ENCODE data around the gene SPATA2L.
"Not testable (repeated sequence)": the region's sequence is repeated elsewhere in the genome, so short reads cannot be mapped to it uniquely, and the experiment has no call there.

SPATA2L gene

GRCh38 chr16:89690392-89690901 is 11.1 kb downstream of the SPATA2L start:
- DNase-seq (ENCODE audit: low read depth, low spot score) = no peak
- H3K4me3 ChIP-seq (ENCODE audit: low read depth, low read length) = no peak overlapping the region
- no peak for TF ChIP-seq CTCF (IDR thresholded peaks at IDR 0.05; ENCODE audit: low read depth, low read length)
- in situ Hi-C loops (cut with HindIII; ENCODE audit: low sequenced_read_pairs) = no loop called here

DNA sequence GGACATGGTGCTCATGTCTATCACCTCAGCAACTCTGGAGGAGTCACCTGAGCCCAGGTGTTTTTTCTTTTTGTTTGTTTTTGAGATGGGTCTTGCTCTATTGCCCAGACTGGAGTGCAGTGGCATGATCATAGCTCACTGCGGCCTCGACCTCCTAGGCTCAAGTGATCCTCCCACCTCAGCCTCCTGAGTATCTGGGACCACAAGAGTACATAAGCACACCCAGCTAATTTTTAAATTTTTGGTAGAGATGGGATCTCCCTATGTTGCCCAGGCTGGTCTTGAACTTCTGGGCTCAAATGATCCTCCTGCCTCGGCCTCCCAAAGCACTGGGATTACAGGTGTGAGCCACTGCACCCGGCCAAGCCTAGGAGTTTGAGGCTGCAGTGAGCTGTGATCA is 11.9 kb downstream of the SPATA2L start:
- DNase-seq (ENCODE audit: low read depth, low spot score); in situ Hi-C loops (cut with HindIII; ENCODE audit: low sequenced_read_pairs); H3K4me3 ChIP-seq (ENCODE audit: low read depth, low read length): not testable (repeated sequence)

DNA sequence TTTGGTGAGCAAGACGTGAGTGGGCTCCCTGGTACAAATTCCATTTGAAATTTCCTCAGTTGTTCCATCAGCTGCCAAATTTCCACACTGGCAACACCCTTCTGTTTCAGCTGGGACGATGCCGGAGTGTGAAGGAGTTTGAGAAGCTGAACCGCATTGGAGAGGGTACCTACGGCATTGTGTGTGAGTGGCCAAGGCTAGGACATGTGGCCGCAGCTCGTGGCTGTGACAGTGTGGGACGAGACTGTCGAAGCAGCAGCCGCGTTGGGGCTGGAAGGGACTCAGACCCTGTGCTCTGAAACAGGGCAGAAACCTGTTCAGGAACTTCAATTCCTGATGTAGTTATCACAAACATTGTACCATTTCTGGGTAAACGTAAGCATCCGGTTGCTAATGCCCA is 12.4 kb downstream of the SPATA2L start:
- H3K4me3 ChIP-seq (ENCODE audit: low read depth, low read length) = no peak overlapping the region
- no peak for DNase-seq (ENCODE audit: low read depth, low spot score)
- in situ Hi-C loops (cut with HindIII; ENCODE audit: low sequenced_read_pairs) = no loop called here
- no peak for TF ChIP-seq CTCF (IDR thresholded peaks at IDR 0.05; ENCODE audit: low read depth, low read length)

DNA sequence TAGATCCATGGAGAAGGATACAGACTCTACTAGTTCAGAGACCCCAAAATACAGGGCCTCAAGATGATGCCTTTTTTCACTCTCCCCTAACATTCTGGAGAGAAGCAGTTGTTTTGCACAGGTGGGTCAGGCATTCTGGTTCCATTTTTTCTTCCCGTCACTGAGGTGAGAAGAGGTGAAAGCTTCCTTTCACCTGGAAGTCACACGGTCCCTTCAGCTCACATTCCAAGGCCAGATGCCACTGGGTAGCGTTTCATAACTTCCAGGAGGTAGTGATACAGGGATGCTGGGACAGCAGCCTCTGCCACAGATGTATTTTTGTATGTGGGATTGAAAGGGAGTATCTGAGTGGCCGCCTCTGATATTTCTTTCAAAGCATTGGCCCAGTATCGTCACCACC is 13.1 kb downstream of the SPATA2L start:
- DNase-seq (ENCODE audit: low read depth, low spot score) = no peak
- in situ Hi-C loops (cut with HindIII; ENCODE audit: low sequenced_read_pairs) = no loop called here
- TF ChIP-seq CTCF (IDR thresholded peaks at IDR 0.05; ENCODE audit: low read depth, low read length) = no peak
- no peak overlapping the region for H3K4me3 ChIP-seq (ENCODE audit: low read depth, low read length)

GRCh38 chr16:89687092-89687940 is 14.2 kb downstream of the SPATA2L start:
- in situ Hi-C loops (cut with HindIII; ENCODE audit: low sequenced_read_pairs) = no loop called here
- no peak for TF ChIP-seq CTCF (IDR thresholded peaks at IDR 0.05; ENCODE audit: low read depth, low read length)
- peak overlapping the region; percentile 60 for H3K4me3 ChIP-seq (ENCODE audit: low read depth, low read length)
- DNase-seq (ENCODE audit: low read depth, low spot score) = peak; percentile 40

- H3K4me3 ChIP-seq (ENCODE audit: low read depth, low read length) = peak within 1 kb of the TSS; percentile 60
- no peak for TF ChIP-seq CTCF (IDR thresholded peaks at IDR 0.05; ENCODE audit: low read depth, low read length)
- peak; percentile 90 for DNase-seq (ENCODE audit: low read depth, low spot score)
- in situ Hi-C loops (cut with HindIII; ENCODE audit: low sequenced_read_pairs) = no loop called here
These were observed 14.9 kb downstream of the SPATA2L start, which contains the start of gene CDK10 for GRCh38 chr16:89686520-89687091. TSS of gene CDK10 (plus strand) at chr16:89686689. CDS start at chr16:89686711, 22 bp downstream.

GRCh38 chr16:89685916-89686315 is 15.6 kb downstream of the SPATA2L start:
- in situ Hi-C loops (cut with HindIII; ENCODE audit: low sequenced_read_pairs) = no loop called here
- no peak overlapping the region for H3K4me3 ChIP-seq (ENCODE audit: low read depth, low read length)
- no peak for TF ChIP-seq CTCF (IDR thresholded peaks at IDR 0.05; ENCODE audit: low read depth, low read length)
- no peak for DNase-seq (ENCODE audit: low read depth, low spot score)

Data from astrocyte of the spinal cord (primary cell).